GM21717 (cell line): ENCODE measurements around the gene COL18A1.

Source experiments
- ATAC-seq: cut with Tn5 transposase; IDR thresholded peaks from one replicate; pipeline ENCODE4 v1.9.1; 2021; ENCODE audit warnings: mild to moderate bottlenecking, moderate library complexity; ENCODE audit not compliant: unreplicated experiment

Gene COL18A1

GRCh38 chr21:45411810-45412206 is 6.8 kb downstream of the COL18A1 start:
- no peak for ATAC-seq

- no peak for ATAC-seq
Observed at GRCh38 chr21:45412491-45412890, 7.5 kb downstream of the COL18A1 start.

GRCh38 chr21:45412909-45413611 is 8.1 kb downstream of the COL18A1 start:
- ATAC-seq, result no peak

GRCh38 chr21:45413922-45414321 is 9.0 kb downstream of the COL18A1 start:
- ATAC-seq, result no peak

- ATAC-seq, result no peak
Observed at GRCh38 chr21:45414396-45415187, 9.6 kb downstream of the COL18A1 start.

- ATAC-seq, result no peak
Observed at GRCh38 chr21:45415188-45415942, 10.4 kb downstream of the COL18A1 start.

- ATAC-seq, result no peak
Observed at GRCh38 chr21:45415943-45416611, 11.1 kb downstream of the COL18A1 start.

GRCh38 chr21:45416620-45417019 is 11.7 kb downstream of the COL18A1 start:
- ATAC-seq, result no peak

GRCh38 chr21:45417256-45417950 is 12.4 kb downstream of the COL18A1 start:
- no peak for ATAC-seq

- no peak for ATAC-seq
Observed at GRCh38 chr21:45417951-45418300, 13.0 kb downstream of the COL18A1 start.

- ATAC-seq, result no peak
Observed at GRCh38 chr21:45418301-45419071, 13.5 kb downstream of the COL18A1 start.

GRCh38 chr21:45419162-45419561 is 14.2 kb downstream of the COL18A1 start:
- ATAC-seq, result no peak

- no peak for ATAC-seq
Observed at GRCh38 chr21:45420061-45421041, 15.4 kb downstream of the COL18A1 start.

- no peak for ATAC-seq
Observed at GRCh38 chr21:45421071-45421845, 16.3 kb downstream of the COL18A1 start.

GRCh38 chr21:45421846-45422775 is 17.1 kb downstream of the COL18A1 start:
- no peak for ATAC-seq

GRCh38 chr21:45423201-45423955 is 18.4 kb downstream of the COL18A1 start:
- ATAC-seq, result no peak
